OCI-LY3 (cell line): ENCODE results near the gene KIAA1671.

Source experiments
- CTCF ChIP-seq: fragments of 200-600, 300-600 bp; sonication (generic); IDR thresholded peaks from 2 replicates; pipeline ENCODE4 v1.5.1; 2014; ENCODE audit warnings: antibody characterized with exemption, low read length, low read depth
- EZH2phosphoT487 ChIP-seq: fragments of 200-600 bp; shearing (Covaris generic); IDR thresholded peaks from 2 replicates; pipeline ENCODE4 v1.6.1; 2018; ENCODE audit warnings: antibody characterized with exemption, mixed run types, low read depth

GRCh38 chr22:25101986-25102385 lies 149.5 kb downstream of the KIAA1671 start:
- TF ChIP-seq CTCF = no peak
- TF ChIP-seq EZH2phosphoT487 = no peak
